ENCODE results near the gene GFRAL.

Gene GFRAL

DNA sequence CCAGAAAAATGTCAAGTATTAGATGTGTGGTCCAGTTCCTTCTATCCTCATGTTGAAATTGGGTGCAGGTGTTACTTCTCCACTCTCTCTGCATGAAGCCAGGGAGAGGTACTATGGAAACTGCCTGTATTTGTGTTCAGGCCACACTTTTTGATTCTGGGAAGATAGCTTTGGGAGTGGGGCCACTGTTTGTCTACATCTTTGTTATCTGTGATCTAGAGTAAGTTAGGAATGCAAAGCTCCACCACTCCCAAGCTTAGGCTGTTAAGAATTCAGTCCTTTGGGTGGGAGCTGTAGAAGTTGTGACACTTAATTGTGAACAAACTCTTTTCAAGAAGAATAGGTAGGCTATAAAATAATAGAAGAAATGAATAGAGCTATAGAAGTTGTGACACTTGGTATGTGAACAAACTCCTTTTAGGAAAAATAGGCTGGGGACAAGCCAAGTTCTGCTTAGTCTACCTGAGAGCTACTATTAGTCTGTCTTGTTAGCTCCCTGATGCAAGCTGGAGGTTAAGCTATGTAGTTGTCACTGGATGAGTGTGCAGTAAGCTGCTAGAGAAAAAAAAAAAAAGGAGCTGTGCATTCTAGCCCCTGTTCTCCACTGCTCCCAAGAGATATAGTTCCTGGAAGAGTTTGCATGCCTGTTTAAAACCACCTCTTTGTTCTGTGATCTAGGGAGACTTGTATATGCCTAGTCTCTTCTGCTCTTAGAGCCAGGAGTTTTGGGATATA is 7.1 kb upstream of the GFRAL start:
- no peak overlapping the region for H3K4me2 ChIP-seq (ENCODE audit: low read length)
- no peaks in the 10 kb centered on the region for H3K9me3 ChIP-seq (ENCODE audit: low read length)
- no peak overlapping the region for H3K4me3 ChIP-seq (ENCODE audit: low read depth, low read length, poor library complexity, severe bottlenecking)
- no peak overlapping the region for H3K27ac ChIP-seq (ENCODE audit: low read depth, low read length, poor library complexity, severe bottlenecking)
- no peaks in the 10 kb centered on the region for H3K9me2 ChIP-seq (ENCODE audit: low read depth, low read length)
- H3K79me2 ChIP-seq (ENCODE audit: insufficient read depth, low read length), result no peaks in the 10 kb centered on the region
- no peak overlapping the region for H3K9ac ChIP-seq (ENCODE audit: low read length)
- no peaks in the 10 kb centered on the region for H3K4me1 ChIP-seq (ENCODE audit: insufficient read depth, low read length, severe bottlenecking)
- H3K27me3 ChIP-seq (ENCODE audit: insufficient read depth, low read length), result no peaks in the 10 kb centered on the region
- H3K36me3 ChIP-seq (ENCODE audit: insufficient read depth, low read length), result no peaks in the 10 kb centered on the region
- no peaks in the 10 kb centered on the region for H4K20me1 ChIP-seq (ENCODE audit: insufficient read depth, low read length)
- TF ChIP-seq, protein P1, sequence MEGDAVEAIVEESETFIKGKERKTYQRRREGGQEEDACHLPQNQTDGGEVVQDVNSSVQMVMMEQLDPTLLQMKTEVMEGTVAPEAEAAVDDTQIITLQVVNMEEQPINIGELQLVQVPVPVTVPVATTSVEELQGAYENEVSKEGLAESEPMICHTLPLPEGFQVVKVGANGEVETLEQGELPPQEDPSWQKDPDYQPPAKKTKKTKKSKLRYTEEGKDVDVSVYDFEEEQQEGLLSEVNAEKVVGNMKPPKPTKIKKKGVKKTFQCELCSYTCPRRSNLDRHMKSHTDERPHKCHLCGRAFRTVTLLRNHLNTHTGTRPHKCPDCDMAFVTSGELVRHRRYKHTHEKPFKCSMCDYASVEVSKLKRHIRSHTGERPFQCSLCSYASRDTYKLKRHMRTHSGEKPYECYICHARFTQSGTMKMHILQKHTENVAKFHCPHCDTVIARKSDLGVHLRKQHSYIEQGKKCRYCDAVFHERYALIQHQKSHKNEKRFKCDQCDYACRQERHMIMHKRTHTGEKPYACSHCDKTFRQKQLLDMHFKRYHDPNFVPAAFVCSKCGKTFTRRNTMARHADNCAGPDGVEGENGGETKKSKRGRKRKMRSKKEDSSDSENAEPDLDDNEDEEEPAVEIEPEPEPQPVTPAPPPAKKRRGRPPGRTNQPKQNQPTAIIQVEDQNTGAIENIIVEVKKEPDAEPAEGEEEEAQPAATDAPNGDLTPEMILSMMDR (IDR thresholded peaks at IDR 0.05; ENCODE audit: low read length), result no peak
- TF ChIP-seq EZH2 (IDR thresholded peaks at IDR 0.05; ENCODE audit: borderline replicate concordance, low read length), result no peak
- no peak overlapping the region for H2AFZ ChIP-seq (ENCODE audit: low read length)
- H3F3A ChIP-seq (ENCODE audit: insufficient read depth, low read length), result no peaks in the 10 kb centered on the region

DNA sequence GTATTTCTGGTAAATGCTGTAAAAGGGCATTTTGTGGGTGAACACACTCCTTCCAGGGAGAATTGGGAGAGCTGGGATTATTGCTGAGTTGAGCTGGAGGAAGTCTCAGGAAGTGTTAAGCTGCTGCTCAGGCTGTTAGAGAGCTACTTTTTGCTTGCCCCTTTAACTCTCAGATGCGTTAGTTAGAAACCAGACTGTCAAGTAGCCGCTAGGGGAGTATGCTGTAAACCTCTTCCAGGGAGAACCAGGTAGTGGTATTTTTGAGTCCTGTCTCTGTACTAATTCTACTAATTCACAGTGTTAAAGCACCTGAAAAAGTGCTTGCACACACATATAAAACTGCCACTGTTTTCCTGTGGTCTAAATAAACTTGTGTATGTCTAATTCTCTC is 6.6 kb upstream of the GFRAL start:
- Histone ChIP-seq H3F3A (ENCODE audit: insufficient read depth, low read length) (no peaks in the 10 kb centered on the region), H2AFZ (ENCODE audit: low read length) (no peak overlapping the region), H3K79me2 (ENCODE audit: insufficient read depth, low read length) (no peaks in the 10 kb centered on the region), H3K9ac (ENCODE audit: low read length) (no peak overlapping the region), H3K4me1 (ENCODE audit: insufficient read depth, low read length, severe bottlenecking) (no peaks in the 10 kb centered on the region), H3K27ac (ENCODE audit: low read depth, low read length, poor library complexity, severe bottlenecking) (no peak overlapping the region), H3K4me3 (ENCODE audit: low read depth, low read length, poor library complexity, severe bottlenecking) (no peak overlapping the region), H3K36me3 (ENCODE audit: insufficient read depth, low read length) (no peaks in the 10 kb centered on the region), H3K9me3 (ENCODE audit: low read length) (no peaks in the 10 kb centered on the region), H3K27me3 (ENCODE audit: insufficient read depth, low read length) (no peaks in the 10 kb centered on the region), H4K20me1 (ENCODE audit: insufficient read depth, low read length) (no peaks in the 10 kb centered on the region), H3K9me2 (ENCODE audit: low read depth, low read length) (no peaks in the 10 kb centered on the region), H3K4me2 (ENCODE audit: low read length) (no peak overlapping the region)
- TF ChIP-seq, protein P1 (IDR thresholded peaks at IDR 0.05; ENCODE audit: low read length), result no peak
- TF ChIP-seq EZH2 (IDR thresholded peaks at IDR 0.05; ENCODE audit: borderline replicate concordance, low read length), result no peak

DNA sequence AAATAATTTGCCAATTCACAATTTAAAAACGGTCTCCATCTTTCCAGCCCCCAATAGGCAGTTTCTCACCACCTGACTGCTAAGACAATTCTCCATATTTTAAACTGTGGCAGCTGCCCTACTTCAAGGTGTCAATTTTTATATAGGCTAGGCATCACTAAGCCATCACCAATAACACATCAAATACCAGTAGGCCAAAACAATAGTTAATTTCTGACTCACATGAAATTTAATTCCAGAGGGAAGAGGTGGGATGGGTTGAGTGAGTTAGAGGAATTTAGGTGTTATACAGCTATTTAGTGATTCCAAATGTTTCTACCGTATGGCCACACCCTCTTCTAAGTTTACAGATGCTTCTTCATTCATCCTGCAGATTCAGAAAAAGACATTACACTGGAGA is 49.9 kb downstream of the GFRAL start:
- Histone ChIP-seq H2AFZ (ENCODE audit: low read length) (no peak overlapping the region), H4K20me1 (ENCODE audit: insufficient read depth, low read length) (no peaks in the 10 kb centered on the region), H3K27me3 (ENCODE audit: insufficient read depth, low read length) (no peaks in the 10 kb centered on the region), H3K4me1 (ENCODE audit: insufficient read depth, low read length, severe bottlenecking) (no peaks in the 10 kb centered on the region), H3K27ac (ENCODE audit: low read depth, low read length, poor library complexity, severe bottlenecking) (no peak overlapping the region), H3F3A (ENCODE audit: insufficient read depth, low read length) (no peaks in the 10 kb centered on the region), H3K9me2 (ENCODE audit: low read depth, low read length) (no peaks in the 10 kb centered on the region), H3K9ac (ENCODE audit: low read length) (no peak overlapping the region), H3K4me3 (ENCODE audit: low read depth, low read length, poor library complexity, severe bottlenecking) (no peak overlapping the region), H3K9me3 (ENCODE audit: low read length) (no peaks in the 10 kb centered on the region), H3K79me2 (ENCODE audit: insufficient read depth, low read length) (no peaks in the 10 kb centered on the region), H3K36me3 (ENCODE audit: insufficient read depth, low read length) (no peaks in the 10 kb centered on the region), H3K4me2 (ENCODE audit: low read length) (no peak overlapping the region)
- TF ChIP-seq, protein P1 (IDR thresholded peaks at IDR 0.05; ENCODE audit: low read length), result no peak
- TF ChIP-seq EZH2 (IDR thresholded peaks at IDR 0.05; ENCODE audit: borderline replicate concordance, low read length), result no peak
